Measurements from ENCODE around the gene ELOVL1. TPM values are rescaled to one million over a fixed set of nuclear protein-coding genes. Genes with fewer than 3 reads are reported as not detected.

ELOVL1 gene
- total RNA-seq, 1 experiment from 2014 or later = 99.9 TPM

- Mint-ChIP-seq H3K27ac (ENCODE audit: low read depth, unreplicated experiment) (no peak overlapping the region), H3K4me3 (ENCODE audit: unreplicated experiment) (no peak overlapping the region), H3K36me3 (ENCODE audit: insufficient read depth, unreplicated experiment) (peaks cover 80% of the 10 kb centered on the region), H3K9me3 (ENCODE audit: unreplicated experiment) (no peaks in the 10 kb centered on the region), H3K27me3 (ENCODE audit: insufficient read depth, unreplicated experiment) (no peaks in the 10 kb centered on the region), H3K4me1 (ENCODE audit: insufficient read depth, unreplicated experiment) (no peaks in the 10 kb centered on the region)
- no TSS peak for BruUV-seq (replicated peaks)
- ChIA-PET POLR2A (no interaction called here), CTCF (no interaction called here)
- no peak for DNase-seq (ENCODE audit: unreplicated experiment)
- intact Hi-C loops (cut with micrococcal nuclease) = loop anchor here (10.0 kb wide), 1 partner anchor 496 kb away; no protein-coding TSS in a partner anchor
- TF ChIP-seq CTCF (IDR thresholded peaks at IDR 0.05; ENCODE audit: unreplicated experiment) = no peak
Measured at GRCh38 chr1:43410571-43410970, 42.8 kb upstream of the ELOVL1 start.

- CTCF ChIA-PET = interaction anchor here (0.6 to 2.6 kb wide), 3 partner anchors 29 to 179 kb away, joined by 3 to 9 read pairs (median 4); no protein-coding TSS in a partner anchor
- H3K4me1 Mint-ChIP-seq (ENCODE audit: insufficient read depth, unreplicated experiment) = peaks cover 12% of the 10 kb centered on the region
- H3K9me3 Mint-ChIP-seq (ENCODE audit: unreplicated experiment) = no peaks in the 10 kb centered on the region
- BruUV-seq (replicated peaks) = no TSS peak
- no peak overlapping the region for H3K4me3 Mint-ChIP-seq (ENCODE audit: unreplicated experiment)
- peaks cover 77% of the 10 kb centered on the region for H3K36me3 Mint-ChIP-seq (ENCODE audit: insufficient read depth, unreplicated experiment)
- POLR2A ChIA-PET = interaction anchor here (0.7 to 1.4 kb wide), 2 partner anchors 15 to 60 kb away, joined by 3 to 5 read pairs; no protein-coding TSS in a partner anchor
- no peaks in the 10 kb centered on the region for H3K27me3 Mint-ChIP-seq (ENCODE audit: insufficient read depth, unreplicated experiment)
- H3K27ac Mint-ChIP-seq (ENCODE audit: low read depth, unreplicated experiment) = no peak overlapping the region
- DNase-seq (ENCODE audit: unreplicated experiment) = no peak
- TF ChIP-seq CTCF (IDR thresholded peaks at IDR 0.05; ENCODE audit: unreplicated experiment) = no peak
- intact Hi-C loops (cut with micrococcal nuclease) = no loop called here
Measured at GRCh38 chr1:43405876-43406234, 38.0 kb upstream of the ELOVL1 start.

DNA sequence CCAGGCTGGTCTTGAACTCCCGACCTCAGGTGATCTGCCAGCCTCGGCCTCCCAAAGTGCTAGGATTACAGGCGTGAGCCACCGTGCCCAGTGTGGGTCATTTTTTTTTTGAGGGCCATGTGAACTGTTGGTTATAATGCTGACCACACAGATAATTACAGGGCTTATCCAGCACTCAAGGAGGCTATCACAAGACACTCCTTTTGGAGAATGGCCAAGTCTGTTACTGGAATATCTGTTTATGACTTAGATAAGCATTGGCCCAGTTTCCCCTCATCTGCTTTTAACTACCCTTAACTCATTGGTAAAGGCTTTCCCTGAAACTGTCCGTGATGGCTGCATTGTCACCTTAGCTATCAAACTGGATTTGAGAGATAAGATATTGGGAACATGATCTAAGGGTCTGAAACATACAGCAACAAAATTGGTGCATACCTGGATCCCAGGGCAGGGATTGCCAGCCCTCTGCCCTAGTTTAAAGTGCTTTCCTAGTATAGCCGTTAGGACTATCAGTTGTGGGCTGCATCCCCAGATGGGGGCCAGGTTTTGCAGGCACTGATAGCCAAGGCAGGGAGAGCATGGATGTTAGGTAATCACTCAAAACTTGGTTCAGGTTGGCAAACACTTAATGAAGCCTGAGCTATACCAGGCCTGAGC is 37.5 kb upstream of the ELOVL1 start:
- intact Hi-C loops (cut with micrococcal nuclease) = no loop called here
- ChIA-PET CTCF (interaction anchor here (0.7 to 2.6 kb wide), 2 partner anchors 137 to 179 kb away, joined by 4 to 9 read pairs; no protein-coding TSS in a partner anchor), POLR2A (interaction anchor here (1.4 kb wide), 1 partner anchor 14 kb away, joined by 3 read pairs; no protein-coding TSS in a partner anchor)
- peaks cover 72% of the 10 kb centered on the region for H3K36me3 Mint-ChIP-seq (ENCODE audit: insufficient read depth, unreplicated experiment)
- H3K4me3 Mint-ChIP-seq (ENCODE audit: unreplicated experiment) = no peak overlapping the region
- H3K27me3 Mint-ChIP-seq (ENCODE audit: insufficient read depth, unreplicated experiment) = no peaks in the 10 kb centered on the region
- H3K9me3 Mint-ChIP-seq (ENCODE audit: unreplicated experiment) = no peaks in the 10 kb centered on the region
- H3K27ac Mint-ChIP-seq (ENCODE audit: low read depth, unreplicated experiment) = no peak overlapping the region
- no peak for TF ChIP-seq CTCF (IDR thresholded peaks at IDR 0.05; ENCODE audit: unreplicated experiment)
- BruUV-seq (replicated peaks) = no TSS peak
- DNase-seq (ENCODE audit: unreplicated experiment) = no peak
- peaks cover 12% of the 10 kb centered on the region for H3K4me1 Mint-ChIP-seq (ENCODE audit: insufficient read depth, unreplicated experiment)

DNA sequence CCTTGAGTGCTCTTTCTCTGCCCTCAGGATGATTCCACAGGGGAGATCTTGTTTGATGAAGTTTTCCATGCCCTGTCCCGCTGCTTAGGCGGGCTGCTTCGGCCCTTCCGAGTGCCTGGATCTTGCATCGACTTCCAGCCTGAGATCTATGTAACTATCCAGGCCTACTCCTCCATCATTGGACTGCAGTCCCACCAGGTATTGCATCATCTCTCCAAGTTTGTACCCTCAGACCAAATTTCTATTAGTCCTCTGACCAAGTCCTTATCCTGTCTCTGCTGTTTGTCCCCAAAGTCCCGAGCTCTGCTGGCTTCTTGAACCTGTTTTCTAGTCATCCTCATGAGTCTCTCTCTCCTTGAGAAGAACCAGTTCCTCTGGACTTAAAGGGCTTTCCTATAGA is 36.5 kb upstream of the ELOVL1 start:
- intact Hi-C loops (cut with micrococcal nuclease) = no loop called here
- no peaks in the 10 kb centered on the region for H3K9me3 Mint-ChIP-seq (ENCODE audit: unreplicated experiment)
- peaks cover 12% of the 10 kb centered on the region for H3K4me1 Mint-ChIP-seq (ENCODE audit: insufficient read depth, unreplicated experiment)
- CTCF ChIA-PET = no interaction called here
- H3K36me3 Mint-ChIP-seq (ENCODE audit: insufficient read depth, unreplicated experiment) = peaks cover 64% of the 10 kb centered on the region
- H3K4me3 Mint-ChIP-seq (ENCODE audit: unreplicated experiment) = no peak overlapping the region
- H3K27ac Mint-ChIP-seq (ENCODE audit: low read depth, unreplicated experiment) = no peak overlapping the region
- no TSS peak for BruUV-seq (replicated peaks)
- no peaks in the 10 kb centered on the region for H3K27me3 Mint-ChIP-seq (ENCODE audit: insufficient read depth, unreplicated experiment)
- no peak for TF ChIP-seq CTCF (IDR thresholded peaks at IDR 0.05; ENCODE audit: unreplicated experiment)
- no peak for DNase-seq (ENCODE audit: unreplicated experiment)
- POLR2A ChIA-PET = no interaction called here

All from MCF 10A (cell line).